Effector CD4-positive, alpha-beta T cell (primary cell): ENCODE measurements around the gene CHST11.

Experiments
- DNase-seq: peaks from one replicate; pipeline ENCODE4 v3.0.0-alpha.2; 2020
- total RNA-seq: gene quantifications from one replicate; lab custom pipeline; 2026; lab: John Stamatoyannopoulos, UW

Gene CHST11
- 97.9 reads per million, percentile 82 among the genes with 10 or more reads in this experiment for total RNA-seq

DNA sequence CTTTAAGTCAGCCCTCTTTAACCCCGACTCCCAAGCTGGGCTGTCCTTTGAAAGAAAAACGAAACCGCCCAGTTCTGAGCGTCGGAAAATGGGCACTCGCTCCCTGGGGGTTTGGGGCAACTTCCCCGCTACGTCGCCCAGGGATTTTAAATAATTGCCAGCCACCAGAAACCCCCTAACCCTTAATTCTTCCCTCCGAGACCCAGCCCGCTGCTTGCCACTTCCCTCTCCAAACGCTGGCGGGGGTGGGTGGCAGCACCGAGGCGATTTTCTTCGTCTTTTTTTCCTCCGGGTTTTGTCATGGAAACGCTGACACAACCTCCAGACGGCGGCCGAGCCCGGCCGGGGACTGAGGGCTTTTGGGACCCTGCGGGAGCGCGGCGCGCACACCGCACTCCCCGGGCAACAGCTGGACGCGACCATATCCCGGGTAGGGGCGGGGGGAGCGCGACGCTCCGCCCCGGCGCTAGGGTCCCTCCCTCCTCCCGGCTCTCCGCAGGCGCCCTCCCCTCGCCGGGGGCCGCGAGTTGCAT is at the start of gene CHST11:
Gene CHST11 (plus strand): TSS at position 532 of the 533 bp plus-strand sequence.
- DNase-seq = peak; percentile 56

DNA sequence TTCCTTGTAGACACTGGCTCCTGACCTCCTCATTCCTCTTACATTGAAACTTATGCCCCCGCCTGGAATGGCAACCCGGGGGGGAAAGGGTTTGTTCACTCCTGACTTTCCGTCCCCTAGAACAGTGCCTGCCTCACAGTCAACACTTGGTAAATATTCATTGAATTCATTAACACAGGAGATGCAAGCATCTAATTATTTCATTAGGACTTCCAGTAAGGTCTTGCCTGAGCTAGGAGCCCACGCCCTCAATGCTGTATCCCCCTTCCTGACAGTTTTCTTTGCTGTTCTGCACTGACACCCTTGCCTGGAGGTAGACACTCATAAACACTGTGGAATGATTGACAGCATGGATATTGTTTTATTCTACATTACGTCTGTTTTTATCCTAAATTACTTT is 49.3 kb upstream of the CHST11 start:
- no peak for DNase-seq

GRCh38 chr12:104407922-104408321 is 48.8 kb upstream of the CHST11 start:
- no peak for DNase-seq

GRCh38 chr12:104410326-104410725 is 46.4 kb upstream of the CHST11 start:
- no peak for DNase-seq

GRCh38 chr12:104410786-104411185 is 46.0 kb upstream of the CHST11 start:
- DNase-seq = no peak

- no peak for DNase-seq
Measured at GRCh38 chr12:104411826-104412641, 44.7 kb upstream of the CHST11 start.

GRCh38 chr12:104412681-104413080 is 44.1 kb upstream of the CHST11 start:
- DNase-seq = no peak

DNA sequence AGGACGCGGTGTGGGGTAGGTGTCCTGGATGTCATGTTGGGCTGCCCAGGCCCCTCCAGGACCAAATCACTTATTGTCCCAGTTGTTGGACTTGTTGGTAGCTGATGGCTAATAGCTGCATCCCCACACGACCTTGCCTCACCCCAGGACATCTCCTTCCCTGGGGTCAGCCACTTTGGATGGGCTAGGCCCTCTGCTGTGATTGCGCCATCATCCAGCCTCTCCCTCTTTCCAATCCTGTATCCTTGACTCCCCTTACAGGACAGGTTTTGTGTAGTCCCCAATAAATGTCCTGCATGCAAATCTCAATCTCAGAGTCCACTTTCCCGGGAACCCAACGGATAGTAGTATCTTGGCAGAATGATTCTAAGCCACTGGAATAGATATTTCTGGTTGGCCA is 43.4 kb upstream of the CHST11 start:
- DNase-seq = no peak

DNA sequence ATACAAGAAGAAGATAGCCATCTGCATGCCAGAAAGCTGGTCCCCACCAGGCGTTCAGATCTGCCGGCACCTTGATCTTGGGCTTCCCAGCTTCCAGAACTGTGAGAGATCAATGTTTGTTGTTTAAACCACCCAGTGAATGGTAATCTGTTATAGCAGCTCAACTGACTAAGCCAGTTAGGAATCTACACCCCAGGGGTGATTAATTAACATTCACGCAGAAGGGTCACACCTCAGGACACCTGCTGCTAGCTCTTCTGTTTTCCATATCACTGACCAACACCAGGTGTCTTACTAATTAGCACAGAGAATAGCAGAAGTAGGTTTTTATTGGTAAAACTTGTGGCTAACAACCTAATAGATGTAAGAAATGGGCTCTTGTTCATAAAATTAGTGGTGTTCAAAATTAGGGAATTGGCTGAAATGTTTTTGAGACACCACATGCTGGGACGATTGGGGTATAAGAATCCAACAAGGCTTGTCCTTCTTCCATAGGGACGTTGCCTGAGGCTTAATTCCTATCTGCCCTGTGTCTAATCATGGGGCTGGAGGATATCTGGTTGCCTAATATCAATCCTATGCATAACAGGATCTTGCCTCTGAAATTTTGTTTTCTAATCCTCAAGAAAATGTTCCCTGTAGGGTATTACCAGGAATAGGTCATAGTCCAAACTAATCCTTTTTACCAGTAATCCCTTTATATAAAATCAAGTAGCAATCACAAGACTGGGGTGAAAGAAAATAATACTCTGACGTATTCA is 42.0 kb upstream of the CHST11 start:
- no peak for DNase-seq

DNA sequence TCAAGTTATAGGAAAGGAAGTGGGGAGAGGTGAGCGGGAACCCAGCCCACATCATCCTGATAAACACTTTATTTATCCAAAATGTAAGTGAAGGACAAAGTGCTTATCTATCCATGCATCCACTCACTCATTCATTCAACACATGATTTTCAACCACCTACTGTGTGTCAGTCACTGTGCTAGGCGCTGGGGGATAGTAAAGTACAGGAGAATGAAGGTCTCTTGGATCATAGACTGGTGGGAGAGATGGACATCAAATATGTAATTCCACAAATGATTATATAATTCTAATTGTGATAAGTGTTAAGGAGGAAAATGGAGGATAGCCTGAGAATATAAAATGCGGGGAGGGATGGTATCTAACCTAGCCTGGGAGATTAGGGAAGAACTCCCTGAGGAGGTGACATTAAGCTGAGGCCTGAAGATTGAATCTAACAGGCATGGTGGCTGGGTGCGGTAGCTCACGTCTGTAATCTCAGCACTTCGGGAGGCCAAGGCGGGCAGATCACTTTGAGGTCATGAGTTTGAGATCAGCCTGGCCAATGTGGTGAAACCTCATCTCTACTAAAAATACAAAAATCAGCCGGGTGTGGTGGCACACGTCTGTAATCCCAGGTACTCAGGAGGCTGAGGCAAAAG is 41.3 kb upstream of the CHST11 start:
- DNase-seq = no peak

DNA sequence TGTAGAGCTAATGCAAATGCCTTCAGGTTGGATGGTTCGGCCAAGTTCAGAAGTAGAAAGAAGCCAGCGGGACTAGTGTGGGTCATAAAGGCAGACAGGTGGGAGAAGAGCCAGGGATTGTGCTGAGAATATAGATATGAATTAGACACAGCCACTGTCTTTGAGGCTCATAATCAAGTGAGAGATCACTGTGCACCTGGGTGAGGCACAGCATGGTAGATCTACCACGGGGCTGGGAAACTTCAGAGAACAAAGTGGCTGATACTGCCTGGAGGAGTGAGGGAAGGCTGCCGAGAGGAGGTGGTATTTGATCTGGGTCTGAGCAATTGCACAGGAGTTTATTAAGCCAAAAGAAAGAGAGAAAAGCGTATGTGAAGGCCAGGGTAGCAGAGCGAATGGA is 40.6 kb upstream of the CHST11 start:
- DNase-seq = no peak

GRCh38 chr12:104416585-104416984 is 40.2 kb upstream of the CHST11 start:
- DNase-seq = no peak

GRCh38 chr12:104419717-104420116 is 37.0 kb upstream of the CHST11 start:
- DNase-seq = no peak

DNA sequence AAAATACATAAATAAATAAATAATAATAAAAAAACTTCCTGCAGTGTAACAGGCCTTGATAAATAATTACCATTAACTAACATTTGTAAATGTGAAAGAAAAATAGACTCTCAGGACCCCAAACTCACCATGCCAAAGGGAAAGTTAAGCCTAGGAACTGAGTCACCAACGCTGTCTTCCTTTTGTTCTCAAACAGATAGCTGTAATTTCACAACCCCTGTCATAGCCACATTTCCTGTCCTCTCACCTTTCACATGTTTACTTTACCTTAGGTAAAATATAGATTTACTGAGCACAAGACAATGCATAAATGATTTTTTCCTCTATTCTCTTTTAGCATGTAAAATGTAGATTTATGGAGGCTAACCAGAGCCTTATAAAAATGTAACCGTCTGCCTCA is 35.9 kb upstream of the CHST11 start:
- DNase-seq = no peak

DNA sequence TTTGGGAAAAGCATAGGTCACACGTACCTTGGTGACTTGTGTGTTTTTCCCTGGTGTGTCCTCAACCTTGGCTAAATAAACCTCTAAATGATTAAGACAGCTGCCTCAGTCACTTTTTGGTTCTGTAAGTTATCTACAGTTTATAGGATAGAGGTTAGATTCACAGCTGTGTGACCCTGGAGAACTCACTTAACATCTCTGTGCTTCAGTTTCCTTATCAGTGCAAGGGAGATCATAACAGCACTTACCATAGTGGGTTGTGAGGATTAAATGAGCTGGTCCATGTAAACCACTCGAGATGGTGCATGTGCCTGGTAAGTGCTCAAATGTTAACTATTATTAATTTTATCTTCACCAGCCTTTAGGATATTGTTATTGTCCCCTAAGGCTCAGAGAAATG is 35.4 kb upstream of the CHST11 start:
- DNase-seq = no peak

- no peak for DNase-seq
Measured at GRCh38 chr12:104422441-104422840, 34.3 kb upstream of the CHST11 start.

DNA sequence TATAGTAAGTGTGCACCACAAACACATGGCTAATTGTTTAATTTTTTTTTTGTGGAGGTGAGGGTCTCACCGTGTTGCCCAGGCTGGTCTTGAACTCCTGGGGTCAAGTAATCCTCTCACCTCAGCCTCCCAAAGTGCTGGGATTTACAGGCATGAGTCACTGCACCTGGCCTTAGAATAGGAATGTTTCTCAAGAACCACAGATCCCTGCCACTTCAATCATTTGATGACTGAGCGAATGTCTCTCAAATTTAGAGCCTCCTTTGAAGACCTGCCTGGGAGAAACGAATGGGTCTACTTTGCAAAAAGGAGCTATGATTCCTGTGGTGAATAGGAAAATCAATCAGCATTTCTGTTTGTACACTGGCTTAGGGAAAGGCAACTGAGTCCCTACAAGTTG is 33.5 kb upstream of the CHST11 start:
- DNase-seq = no peak

GRCh38 chr12:104423809-104424208 is 32.9 kb upstream of the CHST11 start:
- no peak for DNase-seq

GRCh38 chr12:104424955-104425354 is 31.8 kb upstream of the CHST11 start:
- DNase-seq = no peak

- DNase-seq = no peak
Measured at GRCh38 chr12:104425614-104426013, 31.1 kb upstream of the CHST11 start.

GRCh38 chr12:104426926-104427546 is 29.7 kb upstream of the CHST11 start:
- DNase-seq = no peak

- DNase-seq = no peak
Measured at GRCh38 chr12:104427547-104427938, 29.2 kb upstream of the CHST11 start.

- no peak for DNase-seq
Measured at GRCh38 chr12:104433061-104433460, 23.7 kb upstream of the CHST11 start.
